Measurements from ENCODE around the gene VIT. TPM values are rescaled to one million over a fixed set of nuclear protein-coding genes. Genes with fewer than 3 reads are reported as not detected.

Gene VIT, protein sequence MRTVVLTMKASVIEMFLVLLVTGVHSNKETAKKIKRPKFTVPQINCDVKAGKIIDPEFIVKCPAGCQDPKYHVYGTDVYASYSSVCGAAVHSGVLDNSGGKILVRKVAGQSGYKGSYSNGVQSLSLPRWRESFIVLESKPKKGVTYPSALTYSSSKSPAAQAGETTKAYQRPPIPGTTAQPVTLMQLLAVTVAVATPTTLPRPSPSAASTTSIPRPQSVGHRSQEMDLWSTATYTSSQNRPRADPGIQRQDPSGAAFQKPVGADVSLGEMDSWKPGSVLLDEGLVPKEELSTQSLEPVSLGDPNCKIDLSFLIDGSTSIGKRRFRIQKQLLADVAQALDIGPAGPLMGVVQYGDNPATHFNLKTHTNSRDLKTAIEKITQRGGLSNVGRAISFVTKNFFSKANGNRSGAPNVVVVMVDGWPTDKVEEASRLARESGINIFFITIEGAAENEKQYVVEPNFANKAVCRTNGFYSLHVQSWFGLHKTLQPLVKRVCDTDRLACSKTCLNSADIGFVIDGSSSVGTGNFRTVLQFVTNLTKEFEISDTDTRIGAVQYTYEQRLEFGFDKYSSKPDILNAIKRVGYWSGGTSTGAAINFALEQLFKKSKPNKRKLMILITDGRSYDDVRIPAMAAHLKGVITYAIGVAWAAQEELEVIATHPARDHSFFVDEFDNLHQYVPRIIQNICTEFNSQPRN
- total RNA-seq (2014; rRNA removed; shearing (Covaris generic)), result not detected in 2 replicates

DNA sequence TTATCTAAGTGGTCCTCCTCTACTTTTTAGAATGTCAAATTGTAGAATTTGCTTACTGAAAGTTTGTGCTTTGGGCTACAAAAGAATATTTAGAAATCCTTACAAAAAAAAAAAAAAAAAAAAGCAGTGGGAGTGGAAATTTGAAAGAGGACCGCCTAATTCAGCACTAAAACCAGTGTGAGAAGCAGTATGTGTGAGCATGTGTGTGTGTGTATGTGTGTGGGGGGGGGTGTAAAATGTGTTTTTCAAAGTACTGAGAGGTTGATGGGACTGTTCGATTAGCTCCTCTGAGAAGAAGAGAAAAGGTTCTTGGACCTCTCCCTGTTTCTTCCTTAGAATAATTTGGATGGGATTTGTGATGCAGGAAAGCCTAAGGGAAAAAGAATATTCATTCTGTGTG, at the start of gene VIT:
TSS of gene VIT (plus strand) at position 175 of the 400 bp plus-strand sequence. CDS start 19,664 bp downstream, outside the sequence.
- in situ Hi-C loops (cut with HindIII; ENCODE audit: low sequenced_read_pairs), result no loop called here

DNA sequence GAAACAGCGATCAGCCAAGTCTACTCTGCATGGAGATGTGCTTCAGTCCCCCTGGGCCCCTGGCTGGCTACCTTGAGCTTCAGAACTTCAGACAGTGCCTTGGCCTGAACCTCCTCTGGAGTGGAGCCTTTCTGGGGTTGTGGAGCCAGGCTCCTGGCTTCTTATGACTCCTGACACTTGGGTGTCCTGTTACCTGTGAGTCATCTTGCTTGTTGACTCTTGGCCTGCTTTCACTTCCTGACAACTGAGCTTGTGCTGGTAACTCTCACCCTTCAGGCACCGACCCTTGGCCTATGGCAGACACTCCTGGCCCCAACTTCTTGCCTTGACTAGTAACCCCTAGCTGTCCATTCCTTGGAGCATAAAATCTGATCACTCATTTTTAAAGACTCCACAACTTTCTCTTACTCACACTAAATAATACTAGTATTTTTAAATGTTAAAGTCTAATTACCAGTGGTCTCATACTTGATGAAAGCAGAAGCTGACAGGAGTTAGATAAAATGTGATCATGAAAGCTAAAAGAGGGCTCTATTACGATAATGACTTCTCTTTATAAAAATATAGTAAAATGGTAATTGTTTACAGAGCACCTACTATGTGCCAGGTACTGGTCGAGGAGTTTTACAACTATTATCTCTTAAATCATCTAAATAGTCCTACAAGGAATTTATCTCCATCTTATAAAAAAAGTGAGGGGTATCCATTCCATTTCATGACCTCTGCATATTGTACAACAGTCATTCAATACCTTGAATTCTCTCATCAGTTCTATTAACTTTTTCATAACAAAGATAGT, 46.3 kb upstream of the VIT start:
- in situ Hi-C loops (cut with HindIII; ENCODE audit: low sequenced_read_pairs), result no loop called here

More for the DNA sequence above, at the start of gene VIT:
- DNase-seq (ENCODE audit: low spot score), result no peak

DNA sequence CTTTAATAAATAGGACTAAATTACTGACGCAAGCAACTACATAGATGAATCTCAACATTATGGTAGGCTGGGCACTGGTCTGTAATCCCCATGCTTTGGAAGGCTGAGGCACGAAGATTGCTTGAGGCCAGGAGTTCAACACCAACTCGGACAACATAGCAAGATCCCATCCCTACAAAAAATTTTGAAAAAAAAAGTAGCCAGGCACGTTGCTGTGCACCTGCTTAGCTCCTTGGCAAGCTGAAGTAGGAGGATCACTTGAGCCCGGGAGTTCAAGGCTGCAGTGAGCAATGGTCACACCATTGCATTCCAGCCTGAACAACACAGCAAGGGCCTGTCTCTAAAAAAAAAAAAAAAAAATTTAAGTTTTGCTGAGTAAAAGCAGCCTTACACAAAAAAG, 43.4 kb upstream of the VIT start:
- no peak for DNase-seq (ENCODE audit: low spot score)
- in situ Hi-C loops (cut with HindIII; ENCODE audit: low sequenced_read_pairs), result no loop called here

More for the DNA sequence above, 46.3 kb upstream of the VIT start:
- DNase-seq (ENCODE audit: low spot score), result no peak

DNA sequence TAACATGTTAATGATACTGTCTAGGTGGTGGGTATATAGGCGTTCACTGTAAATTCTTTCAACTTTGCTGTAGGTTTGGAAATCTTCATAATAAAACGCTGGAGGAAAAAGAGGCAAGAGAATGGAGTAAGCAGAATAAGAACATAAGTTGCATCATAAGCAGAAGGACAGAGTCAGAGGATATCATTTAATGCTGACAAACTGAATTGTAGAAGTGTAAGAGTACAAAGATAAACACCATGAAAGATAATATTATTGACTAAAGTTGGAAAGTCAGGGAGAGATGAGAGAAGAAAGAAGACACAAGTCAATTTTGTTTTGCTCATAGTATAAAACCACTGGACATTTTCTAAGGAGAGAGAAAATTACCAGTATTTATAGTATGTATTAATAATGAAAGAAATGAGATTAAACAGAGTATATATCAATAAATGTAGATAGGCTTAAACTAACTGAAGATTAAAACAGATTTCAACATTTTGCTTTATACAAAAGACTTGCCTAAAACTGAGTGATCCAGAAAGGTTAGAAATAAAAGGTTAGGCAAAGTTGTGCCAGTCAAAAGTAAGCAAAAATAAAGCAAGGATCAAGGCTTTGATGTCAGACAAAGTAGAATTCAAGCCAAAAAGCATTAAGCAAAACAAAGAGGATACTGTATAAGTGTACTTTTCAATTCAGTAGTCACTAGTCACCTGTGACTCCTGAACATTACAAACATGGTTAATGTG, 42.4 kb upstream of the VIT start:
- DNase-seq (ENCODE audit: low spot score), result no peak
- in situ Hi-C loops (cut with HindIII; ENCODE audit: low sequenced_read_pairs), result no loop called here

DNA sequence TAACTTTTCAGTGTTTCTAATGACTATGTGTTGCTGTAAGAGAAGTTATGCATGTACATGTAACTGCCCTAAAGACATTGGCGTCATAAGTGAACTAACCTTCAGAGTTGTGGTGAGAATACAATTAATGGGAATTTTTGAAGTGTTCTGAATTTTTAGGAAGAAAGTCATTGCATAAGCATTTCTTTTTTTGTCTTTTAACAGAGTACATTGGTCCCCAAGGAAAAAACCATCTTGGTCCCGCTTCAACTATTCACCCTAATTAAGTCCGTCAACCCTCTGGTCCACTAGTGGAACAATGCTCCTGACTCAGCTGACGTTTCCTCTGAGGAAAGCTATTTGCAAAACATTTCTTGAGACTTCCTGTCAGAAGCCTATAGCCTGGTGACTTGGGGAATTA, 41.1 kb upstream of the VIT start:
- no peak for DNase-seq (ENCODE audit: low spot score)
- in situ Hi-C loops (cut with HindIII; ENCODE audit: low sequenced_read_pairs), result no loop called here

DNA sequence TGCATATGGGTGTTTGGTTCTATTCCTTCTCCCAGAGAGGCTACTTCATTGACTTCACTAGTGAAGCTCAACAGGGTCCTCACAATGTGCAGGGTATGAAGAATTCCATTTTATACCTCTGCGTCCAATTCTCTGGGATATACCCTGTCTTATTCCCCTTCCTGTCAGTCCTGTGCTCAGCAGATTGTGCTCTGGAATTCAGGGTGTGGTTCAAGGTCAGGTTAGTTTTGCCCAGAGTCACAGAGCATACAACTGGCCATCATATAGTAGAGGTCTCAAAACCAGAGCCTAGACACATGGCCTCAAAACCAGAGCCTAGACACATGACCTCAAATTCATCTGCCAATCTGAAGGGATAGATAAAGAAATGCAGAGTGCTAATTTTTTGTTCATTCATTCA, 38.8 kb upstream of the VIT start:
- DNase-seq (ENCODE audit: low spot score), result no peak
- in situ Hi-C loops (cut with HindIII; ENCODE audit: low sequenced_read_pairs), result no loop called here

DNA sequence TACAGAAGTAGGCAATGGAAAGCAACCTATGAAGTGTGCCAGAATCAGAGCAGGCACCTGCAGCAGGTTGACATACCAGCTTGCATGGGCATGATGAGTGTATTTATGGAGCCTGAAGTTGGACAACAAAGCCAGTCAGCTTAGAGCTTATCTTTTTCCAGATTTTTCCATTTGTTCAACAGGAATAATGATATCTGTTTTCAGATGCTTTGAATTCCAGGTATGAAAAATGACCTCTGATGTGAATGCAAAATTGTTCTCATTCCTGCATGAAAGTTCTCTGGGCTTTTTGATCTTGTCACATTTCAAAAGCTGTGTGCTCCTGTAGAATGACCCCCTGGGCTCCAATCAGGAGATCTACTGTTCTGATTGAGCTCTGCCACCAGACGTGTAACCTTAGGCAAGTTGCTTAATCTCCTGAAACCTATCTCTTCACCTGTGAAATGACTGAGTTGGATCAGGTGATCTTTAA, 38.2 kb upstream of the VIT start:
- no peak for DNase-seq (ENCODE audit: low spot score)
- in situ Hi-C loops (cut with HindIII; ENCODE audit: low sequenced_read_pairs), result no loop called here

DNA sequence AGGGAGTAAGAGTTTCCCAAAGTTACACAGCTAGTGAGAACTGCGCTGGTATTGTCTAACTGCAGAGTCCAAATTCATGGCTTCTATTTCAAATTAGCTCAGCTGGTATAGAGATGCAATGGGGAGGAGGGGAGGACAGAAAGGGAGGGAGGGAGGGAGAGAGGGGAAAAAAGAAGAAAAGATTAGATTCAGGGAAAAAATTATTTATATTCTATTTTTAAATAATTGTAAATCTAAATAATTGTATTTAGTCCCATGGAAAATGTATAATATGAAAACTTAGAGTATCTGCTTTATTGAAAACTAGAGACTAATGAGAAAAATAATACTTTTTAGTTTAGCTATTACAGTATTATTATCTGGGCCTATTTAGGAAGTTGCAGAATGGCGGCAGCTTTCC, 37.3 kb upstream of the VIT start:
- in situ Hi-C loops (cut with HindIII; ENCODE audit: low sequenced_read_pairs), result no loop called here
- DNase-seq (ENCODE audit: low spot score), result no peak

DNA sequence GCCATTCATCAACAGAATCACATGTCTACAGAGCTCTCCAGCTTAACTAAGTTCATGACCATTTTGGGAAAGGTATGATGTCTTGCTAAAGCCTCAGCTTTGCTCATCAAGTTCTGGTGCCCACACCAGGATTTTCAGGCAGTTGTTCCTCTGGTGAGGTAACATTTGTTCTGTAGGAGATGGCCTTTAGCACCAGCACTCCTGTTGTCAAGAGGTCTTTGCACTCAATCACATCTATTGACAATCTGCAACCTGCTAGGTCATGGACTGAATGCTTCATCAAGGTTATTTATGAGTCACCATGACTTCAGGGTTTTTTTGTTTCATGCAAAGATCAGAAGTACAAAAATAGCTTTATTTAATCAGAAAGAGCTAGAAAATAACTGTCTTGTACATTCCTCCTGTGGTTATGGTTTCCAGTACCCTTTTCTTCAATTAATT, 36.6 kb upstream of the VIT start:
- in situ Hi-C loops (cut with HindIII; ENCODE audit: low sequenced_read_pairs), result no loop called here
- no peak for DNase-seq (ENCODE audit: low spot score)

DNA sequence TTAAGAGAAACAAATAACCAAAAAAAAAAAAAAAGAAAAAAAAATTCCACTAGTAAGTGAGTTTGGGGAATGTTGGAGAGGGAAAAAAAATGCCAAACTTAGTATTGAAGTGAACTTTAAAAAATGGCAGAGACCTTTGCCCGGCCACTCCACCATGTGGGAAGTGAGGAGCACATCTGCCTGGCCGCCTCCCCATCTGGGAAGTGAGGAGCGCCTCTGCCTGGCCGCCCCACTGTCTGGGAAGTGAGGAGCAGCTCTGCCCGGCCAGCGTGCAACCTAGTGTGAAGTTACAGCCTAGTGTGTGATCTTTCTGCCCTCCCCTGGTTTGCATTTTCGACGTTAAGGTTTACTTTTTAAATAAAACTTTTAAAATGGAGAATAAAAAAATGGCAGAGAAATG, 33.9 kb upstream of the VIT start:
- in situ Hi-C loops (cut with HindIII; ENCODE audit: low sequenced_read_pairs), result no loop called here
- DNase-seq (ENCODE audit: low spot score), result no peak

DNA sequence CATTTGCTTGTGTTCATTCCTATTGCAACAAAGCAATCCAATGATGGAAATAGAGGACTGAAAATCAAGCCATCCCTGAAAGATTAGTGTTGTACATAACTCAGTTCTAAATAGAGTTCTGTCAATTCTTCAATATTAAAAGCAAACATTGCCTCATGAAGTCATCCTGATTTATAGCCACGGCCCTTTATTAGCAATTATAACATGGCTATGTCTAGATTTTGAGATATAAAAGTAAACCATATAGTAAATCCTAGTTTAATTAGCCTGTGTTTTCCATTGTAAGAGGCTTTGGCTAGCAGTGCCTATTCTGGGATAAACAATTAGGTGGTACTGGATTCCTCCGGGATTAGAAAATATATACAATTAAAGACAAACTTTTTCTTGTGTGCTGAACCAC, 33.2 kb upstream of the VIT start:
- in situ Hi-C loops (cut with HindIII; ENCODE audit: low sequenced_read_pairs), result no loop called here
- no peak for DNase-seq (ENCODE audit: low spot score)

DNA sequence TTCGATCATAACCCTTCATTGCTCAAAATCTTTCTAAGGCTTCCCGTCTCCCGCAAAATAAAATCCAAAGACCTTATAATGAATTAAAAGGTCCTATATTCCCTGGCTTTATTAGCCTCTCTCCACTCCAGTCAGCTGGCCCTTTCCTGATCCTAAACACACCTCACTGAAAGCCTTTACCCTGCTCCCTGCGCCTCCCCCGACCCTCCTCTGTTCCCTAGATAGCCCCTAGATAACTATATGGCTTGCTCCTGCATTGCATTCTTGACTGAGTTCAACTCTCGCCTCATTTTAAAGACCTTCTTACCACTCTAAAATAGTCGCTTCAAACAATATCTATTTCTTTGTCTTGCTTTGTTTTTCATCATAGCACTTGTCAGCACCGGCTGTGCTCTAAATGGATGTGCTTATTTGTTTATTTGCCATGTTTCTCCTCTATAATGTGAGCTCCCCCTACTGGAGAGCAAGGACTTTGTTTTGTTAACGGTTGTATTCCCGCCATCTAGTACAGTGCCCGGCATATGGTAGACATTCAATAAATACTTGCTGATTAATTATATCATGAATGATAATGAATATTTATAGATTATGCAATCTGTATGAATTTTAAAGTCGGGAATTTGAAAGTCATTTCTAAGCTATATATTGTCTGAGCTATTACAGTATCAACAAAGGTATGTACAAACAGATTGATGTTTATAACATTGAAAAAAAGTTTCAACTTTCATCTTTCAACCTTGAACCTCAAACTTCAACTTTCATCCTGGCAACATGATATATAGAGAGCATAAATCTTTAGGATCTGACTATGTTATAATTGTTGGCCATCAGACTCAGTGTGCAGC, 32.4 kb upstream of the VIT start:
- peak; percentile 83 for DNase-seq (ENCODE audit: low spot score)
- in situ Hi-C loops (cut with HindIII; ENCODE audit: low sequenced_read_pairs), result no loop called here

DNA sequence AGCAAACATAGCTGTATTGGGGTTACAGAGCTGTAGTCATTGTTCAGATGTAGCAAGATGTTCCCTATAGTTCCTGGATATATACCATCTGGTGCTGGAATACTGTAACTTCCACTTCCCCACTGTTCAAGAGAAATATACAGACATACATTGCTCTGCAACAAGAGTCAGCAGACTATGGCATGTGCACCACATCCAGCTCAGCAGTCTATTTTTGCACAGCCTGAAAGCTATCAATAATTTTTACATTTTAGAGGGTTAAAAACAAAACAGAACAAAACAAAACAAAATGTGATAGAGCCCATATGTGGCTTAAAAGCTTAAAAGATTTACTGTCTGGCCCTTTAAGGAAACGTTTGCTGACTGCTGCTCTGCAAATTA, 31.8 kb upstream of the VIT start:
- in situ Hi-C loops (cut with HindIII; ENCODE audit: low sequenced_read_pairs), result no loop called here
- DNase-seq (ENCODE audit: low spot score), result no peak

DNA sequence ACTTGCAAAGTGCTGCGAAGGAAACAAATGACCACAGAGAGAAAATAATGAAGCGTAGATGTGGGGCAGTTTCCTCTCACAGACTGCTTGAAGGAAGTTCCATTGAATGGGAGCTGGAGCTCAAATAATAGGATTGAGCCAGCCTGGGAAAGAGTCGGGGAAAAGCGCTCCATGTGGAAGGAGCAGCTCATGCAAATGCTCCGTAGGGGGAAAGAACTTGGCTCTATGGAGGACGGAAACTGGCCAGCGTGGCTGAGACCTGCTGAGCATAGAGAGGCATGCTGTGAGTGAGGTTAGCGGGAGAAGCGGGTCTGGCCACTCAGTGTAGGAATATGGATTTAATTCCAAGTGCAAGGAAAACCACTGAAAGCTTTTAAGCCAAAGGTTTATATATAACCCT, 28.6 kb upstream of the VIT start:
- DNase-seq (ENCODE audit: low spot score), result peak; percentile 61
- in situ Hi-C loops (cut with HindIII; ENCODE audit: low sequenced_read_pairs), result no loop called here

DNA sequence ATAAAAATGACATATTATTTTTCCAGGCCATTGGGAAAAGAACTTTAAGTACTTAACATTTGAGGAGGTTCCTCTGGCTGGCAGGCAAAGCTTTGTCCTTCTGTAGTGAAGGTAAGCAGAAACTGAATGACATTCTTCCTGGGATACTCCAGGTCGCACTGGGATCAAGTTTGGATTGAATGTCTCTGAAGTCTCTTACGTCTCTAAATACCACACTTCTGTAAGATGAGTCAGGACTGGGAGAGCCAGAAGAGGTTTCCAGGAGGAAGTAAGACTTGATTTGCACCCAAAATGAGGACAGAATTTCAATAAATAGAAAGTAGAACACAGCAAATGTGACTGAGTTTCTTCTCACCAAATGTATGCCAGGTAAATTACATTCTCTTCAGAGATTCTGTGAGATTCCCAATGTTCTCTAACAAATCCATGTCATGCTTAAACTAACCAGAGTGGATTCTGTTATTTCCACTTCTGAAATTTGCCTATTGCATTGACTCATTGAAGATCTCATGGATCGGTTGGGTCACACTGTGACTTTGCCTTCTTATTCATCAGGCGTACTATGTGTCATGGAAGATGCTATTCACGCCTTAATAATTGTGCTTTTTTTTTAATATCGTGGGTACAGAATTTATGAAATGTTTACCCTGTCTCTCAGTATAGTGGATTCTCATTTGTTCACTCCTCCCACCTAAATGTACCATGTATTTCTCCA, 25.5 kb upstream of the VIT start:
- no peak for DNase-seq (ENCODE audit: low spot score)
- in situ Hi-C loops (cut with HindIII; ENCODE audit: low sequenced_read_pairs), result no loop called here

DNA sequence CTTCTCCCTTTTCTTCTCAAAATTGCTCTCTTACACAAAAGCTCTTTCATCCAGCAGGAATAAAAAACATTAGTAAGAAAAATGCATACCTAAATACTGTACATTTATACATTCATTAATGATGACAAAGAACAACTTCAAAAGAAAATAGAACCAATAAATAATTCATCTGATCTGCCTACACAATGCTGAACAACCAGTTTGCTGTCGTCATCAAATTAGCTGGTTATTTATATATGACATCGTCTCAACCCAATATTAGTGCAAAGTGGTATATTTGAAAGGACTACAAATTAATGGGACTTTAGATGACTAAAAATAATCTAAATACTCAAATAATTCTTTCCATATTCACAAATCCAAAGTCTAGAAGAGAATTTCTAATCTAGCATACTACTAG, 24.8 kb upstream of the VIT start:
- in situ Hi-C loops (cut with HindIII; ENCODE audit: low sequenced_read_pairs), result no loop called here
- no peak for DNase-seq (ENCODE audit: low spot score)

DNA sequence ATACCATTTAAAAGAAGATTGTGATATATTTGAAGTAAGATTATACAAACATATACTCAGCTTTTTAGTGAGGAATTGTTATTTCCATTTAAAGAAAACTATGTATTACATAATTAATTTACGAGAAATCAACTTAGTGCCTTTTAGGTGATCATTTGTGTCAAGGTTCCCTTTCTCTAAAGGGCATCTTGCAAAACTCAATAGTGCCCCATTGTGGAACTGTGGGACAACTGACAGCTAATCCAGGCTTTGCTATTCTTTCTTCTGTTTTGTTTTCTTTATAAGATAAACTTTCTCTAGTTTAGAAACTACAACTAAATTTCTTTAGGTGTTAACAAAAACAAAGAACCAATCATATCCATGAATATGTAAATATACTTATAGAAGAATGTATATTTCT, 24.3 kb upstream of the VIT start:
- in situ Hi-C loops (cut with HindIII; ENCODE audit: low sequenced_read_pairs), result no loop called here
- DNase-seq (ENCODE audit: low spot score), result peak; percentile 35

All from G401 (cell line).